Lower leg skin (tissue), 3 donors: Measurements from ENCODE around the gene IGSF1.

ENCODE experiments used
- POLR2A ChIP-seq, 2 donors: fragments of 450-650 bp; IDR thresholded peaks; one replicate each; pipeline ENCODE4 v1.6.1; 2016 to 2017; ENCODE audit warnings: antibody characterized with exemption in 2 of 2, mild to moderate bottlenecking in 1 of 2, moderate library complexity in 1 of 2
- TF ChIP-seq, protein P1 (sequence below), 3 donors: fragments of 450-650 bp; IDR thresholded peaks; one replicate each; pipeline ENCODE4 v1.5.1; 2016; ENCODE audit warnings: antibody characterized with exemption in 3 of 3, mild to moderate bottlenecking in 3 of 3, moderate library complexity in 2 of 3

DNA sequence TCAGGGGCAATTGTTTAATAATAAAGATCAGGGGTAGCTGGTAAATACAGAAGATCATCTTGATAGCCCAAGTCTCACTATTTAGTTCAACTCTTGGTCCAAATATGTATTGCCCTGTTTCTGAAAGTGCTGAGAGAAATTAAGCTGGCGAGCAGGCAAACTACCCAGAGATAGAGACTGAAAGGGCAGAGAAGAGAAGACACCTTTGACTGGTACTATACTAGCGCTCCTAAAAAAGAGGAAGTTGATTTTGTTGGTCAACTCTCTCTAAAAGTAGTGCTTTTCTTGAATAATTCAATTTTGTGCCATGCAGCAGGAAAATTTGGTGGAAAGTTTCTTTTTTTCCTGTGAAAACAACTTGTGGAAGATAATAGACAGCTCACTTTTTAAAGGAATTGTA lies 64.0 kb downstream of the IGSF1 start:
- TF ChIP-seq, protein P1, sequence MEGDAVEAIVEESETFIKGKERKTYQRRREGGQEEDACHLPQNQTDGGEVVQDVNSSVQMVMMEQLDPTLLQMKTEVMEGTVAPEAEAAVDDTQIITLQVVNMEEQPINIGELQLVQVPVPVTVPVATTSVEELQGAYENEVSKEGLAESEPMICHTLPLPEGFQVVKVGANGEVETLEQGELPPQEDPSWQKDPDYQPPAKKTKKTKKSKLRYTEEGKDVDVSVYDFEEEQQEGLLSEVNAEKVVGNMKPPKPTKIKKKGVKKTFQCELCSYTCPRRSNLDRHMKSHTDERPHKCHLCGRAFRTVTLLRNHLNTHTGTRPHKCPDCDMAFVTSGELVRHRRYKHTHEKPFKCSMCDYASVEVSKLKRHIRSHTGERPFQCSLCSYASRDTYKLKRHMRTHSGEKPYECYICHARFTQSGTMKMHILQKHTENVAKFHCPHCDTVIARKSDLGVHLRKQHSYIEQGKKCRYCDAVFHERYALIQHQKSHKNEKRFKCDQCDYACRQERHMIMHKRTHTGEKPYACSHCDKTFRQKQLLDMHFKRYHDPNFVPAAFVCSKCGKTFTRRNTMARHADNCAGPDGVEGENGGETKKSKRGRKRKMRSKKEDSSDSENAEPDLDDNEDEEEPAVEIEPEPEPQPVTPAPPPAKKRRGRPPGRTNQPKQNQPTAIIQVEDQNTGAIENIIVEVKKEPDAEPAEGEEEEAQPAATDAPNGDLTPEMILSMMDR (IDR thresholded peaks at IDR 0.05), result no peak
- no peak for TF ChIP-seq POLR2A (IDR thresholded peaks at IDR 0.05)
